HG03469 (cell line): ENCODE data around the gene RAD51B.

Experiments used
- ATAC-seq: cut with Tn5 transposase; IDR thresholded peaks from one replicate; pipeline ENCODE4 v1.9.1; 2021; ENCODE audit warnings: mild to moderate bottlenecking, moderate library complexity, moderate number of reproducible peaks; ENCODE audit not compliant: unreplicated experiment

RAD51B gene

GRCh38 chr14:68511129-68512047 lies 691.8 kb downstream of the RAD51B start:
- no peak for ATAC-seq

DNA sequence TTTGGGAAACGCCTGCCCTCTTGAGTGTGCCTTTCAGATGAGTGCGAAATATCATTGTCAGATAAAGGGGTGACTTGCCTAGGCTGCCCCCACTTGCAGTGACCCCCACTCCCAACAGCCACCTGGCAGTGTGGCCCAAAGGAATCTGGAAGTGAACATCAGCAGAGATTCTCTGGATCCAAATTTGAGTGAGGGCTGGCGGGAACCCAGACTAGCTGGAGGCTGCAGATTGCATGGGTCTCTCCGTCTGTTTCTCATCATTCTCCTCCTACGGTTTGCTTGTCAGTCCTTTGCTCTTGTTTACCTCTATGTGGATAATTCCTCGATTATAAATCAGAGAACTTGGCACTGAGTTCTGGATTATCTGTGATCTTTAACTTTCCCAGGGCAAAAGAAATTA lies 692.5 kb downstream of the RAD51B start:
- ATAC-seq, result no peak

DNA sequence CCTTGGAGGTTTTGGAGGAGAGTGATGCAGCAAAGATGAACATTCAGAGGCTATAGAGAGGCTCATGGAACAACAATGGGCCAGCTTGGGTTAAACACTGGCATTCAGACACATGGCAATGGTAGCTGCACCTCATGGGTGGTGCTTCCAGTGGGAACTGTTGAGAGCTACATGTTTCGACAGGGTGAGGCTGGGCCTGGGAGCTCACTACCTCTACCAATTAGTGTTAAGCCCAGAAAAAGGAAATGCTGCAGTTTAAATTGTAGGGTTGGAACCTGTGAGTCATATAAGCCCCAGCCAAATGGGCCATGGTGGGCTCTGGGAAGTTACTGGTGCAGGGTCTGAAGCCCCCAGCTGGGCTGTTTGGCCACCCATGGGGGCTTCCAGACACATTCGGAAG lies 693.6 kb downstream of the RAD51B start:
- ATAC-seq, result no peak

- ATAC-seq, result peak; percentile 65
Measured at GRCh38 chr14:68513838-68514607, 694.4 kb downstream of the RAD51B start.

- no peak for ATAC-seq
Measured at GRCh38 chr14:68514608-68515194, 695.1 kb downstream of the RAD51B start.

GRCh38 chr14:68516342-68516741 lies 696.8 kb downstream of the RAD51B start:
- no peak for ATAC-seq

DNA sequence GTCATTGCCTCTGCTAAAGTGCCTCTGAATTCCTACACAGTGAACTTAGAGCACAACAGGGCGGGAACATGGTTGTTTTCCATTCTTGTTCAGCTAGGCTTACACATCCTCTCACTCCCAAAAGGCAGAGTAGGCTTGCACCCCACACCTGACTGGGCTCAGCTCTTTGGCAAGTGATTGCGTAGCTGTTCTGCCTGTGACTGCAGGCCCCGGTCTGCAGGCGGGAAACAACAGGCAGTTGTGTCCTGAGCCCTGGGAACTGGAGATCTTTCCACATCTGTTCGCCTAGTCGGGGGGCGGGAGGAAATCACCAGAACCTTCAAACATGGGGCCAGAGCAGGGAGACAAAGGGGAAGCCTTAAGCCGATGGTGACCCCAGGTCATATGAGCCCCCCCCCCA lies 698.6 kb downstream of the RAD51B start:
- no peak for ATAC-seq

GRCh38 chr14:68518761-68519670 lies 699.4 kb downstream of the RAD51B start:
- no peak for ATAC-seq

- no peak for ATAC-seq
Measured at GRCh38 chr14:68519671-68520187, 700.1 kb downstream of the RAD51B start.

DNA sequence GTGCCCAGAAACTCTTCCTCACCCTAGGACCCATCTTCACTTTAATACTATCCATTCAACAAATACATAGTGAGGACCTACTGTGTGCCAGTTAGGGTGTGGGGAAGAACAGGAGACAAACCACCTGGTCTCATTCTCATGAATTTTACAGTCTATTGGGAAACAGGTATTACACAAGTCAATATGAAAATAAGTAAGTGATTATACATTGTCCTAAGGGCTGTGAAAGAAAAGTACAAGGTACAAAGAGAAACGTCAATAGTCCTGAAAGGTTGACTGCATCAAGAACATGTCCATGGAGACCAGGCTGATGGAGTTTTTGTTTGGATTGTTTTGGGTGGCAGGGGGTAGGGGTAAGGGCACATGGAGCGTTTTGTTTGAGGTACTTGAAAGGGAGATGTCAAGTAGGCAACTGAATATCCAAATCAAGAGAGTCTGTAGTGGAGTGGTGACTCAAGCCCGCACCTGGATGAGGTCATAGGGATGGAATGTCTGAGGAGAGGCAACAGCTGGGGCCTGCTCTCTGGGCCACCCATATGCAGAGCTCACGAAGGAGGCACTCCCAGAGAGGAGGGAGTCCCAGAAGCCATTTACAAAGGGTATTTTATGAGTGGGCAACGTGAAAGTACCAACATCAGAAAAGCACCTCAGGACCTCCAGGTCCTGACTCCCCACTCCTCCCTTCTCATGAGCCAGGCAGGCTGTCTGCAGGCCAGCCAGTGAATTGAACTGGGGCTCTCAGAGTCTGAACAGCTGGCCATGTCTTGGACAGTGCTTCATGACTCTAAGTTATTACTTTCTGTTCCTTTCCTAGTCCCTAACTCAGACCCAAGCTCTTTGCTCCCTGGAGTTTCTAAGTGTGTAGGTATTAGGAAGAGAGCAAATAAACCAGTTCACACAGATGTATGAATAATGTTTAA lies 701.3 kb downstream of the RAD51B start:
- no peak for ATAC-seq

DNA sequence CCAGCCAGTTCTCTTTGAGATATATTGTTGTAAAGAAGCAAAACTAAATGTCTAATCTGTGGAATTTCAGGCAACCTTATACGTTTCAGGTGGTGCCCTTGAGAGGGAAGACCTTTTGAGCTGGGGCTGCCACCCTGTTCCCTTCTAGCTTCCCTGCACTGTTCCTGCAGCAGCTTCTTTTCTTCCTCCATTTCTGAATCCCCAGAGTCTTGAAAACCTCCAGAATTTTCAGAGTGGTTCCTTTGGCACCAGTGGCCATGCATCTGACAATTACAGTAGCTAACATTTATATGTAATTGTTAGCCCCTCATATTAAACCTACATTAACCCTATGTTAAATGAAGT lies 702.0 kb downstream of the RAD51B start:
- no peak for ATAC-seq

- no peak for ATAC-seq
Measured at GRCh38 chr14:68521961-68522509, 702.5 kb downstream of the RAD51B start.

DNA sequence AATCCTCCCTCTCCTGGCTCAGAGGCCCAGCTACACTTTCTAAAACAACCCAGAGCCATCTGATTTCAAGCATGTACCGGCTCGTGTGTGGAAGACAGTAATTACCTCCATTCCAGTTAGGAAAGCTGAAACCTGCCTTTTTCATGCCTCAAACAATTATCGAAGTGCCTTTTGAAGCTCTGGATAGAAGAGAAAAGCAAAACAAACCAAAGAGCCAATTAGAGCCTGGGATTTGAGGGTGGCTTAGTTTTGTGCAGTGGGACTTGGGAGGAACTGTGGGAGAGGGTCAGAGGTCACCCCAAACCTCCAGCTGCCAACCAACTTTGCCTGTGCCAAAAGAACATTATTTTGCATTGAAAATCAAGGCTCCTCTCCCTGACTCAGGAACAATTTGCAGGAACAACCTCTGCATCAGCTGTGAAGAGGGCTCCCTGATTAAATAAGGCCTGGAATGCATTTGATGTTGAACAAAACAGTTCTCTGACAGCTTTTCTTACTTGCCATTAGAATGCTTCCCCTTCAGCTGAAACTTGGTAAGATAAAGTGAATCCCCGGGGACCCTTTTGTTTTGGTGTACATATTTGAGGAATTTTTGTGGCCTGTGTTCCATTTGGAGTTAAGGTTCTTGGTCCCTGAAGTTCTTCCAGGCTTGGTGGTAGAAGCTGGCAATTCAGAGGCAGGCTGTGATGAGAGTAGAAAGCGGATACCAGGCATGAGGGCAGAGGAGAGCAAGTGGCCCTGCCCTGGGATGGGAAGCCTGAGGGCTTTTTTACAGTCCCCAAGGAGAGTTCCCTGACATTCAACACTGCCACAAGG lies 703.1 kb downstream of the RAD51B start:
- ATAC-seq, result no peak

- ATAC-seq, result no peak
Measured at GRCh38 chr14:68523326-68523610, 703.7 kb downstream of the RAD51B start.

- ATAC-seq, result no peak
Measured at GRCh38 chr14:68523989-68524725, 704.6 kb downstream of the RAD51B start.

- no peak for ATAC-seq
Measured at GRCh38 chr14:68525516-68525915, 705.9 kb downstream of the RAD51B start.

DNA sequence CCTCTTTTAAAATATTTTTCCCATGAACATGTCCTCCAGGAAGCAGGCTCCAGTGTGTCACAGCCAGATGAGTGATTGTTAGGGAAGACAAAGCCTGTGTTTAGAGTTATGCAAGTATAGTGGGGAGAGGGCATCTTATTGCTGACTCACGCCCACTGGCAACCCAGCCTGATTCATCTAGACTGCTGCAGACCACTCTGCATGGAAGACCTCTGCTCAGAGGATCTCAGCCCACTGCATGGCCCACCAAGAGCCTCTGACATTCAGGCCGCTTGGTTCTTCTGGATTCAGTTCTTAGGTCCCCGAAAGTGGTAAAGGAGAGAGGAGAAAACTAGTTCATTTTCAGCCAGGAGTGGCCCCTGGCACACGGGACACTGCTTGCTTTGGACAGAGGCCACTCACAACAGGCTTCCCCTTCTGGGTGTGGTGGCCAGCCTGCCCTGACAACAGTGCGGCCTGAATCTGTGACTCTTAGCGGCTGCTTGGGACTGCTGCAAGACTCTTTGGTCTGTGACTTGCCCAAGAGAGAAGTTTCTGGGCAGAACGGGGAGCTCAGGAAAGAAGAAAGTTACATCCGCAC lies 707.0 kb downstream of the RAD51B start:
- ATAC-seq, result no peak
